GM18868 (cell line): ENCODE measurements around the gene SRRM4.

ENCODE experiments used
- ATAC-seq: cut with Tn5 transposase; IDR thresholded peaks from one replicate; pipeline ENCODE4 v1.9.1; 2021; ENCODE audit warnings: mild to moderate bottlenecking, moderate library complexity; ENCODE audit not compliant: unreplicated experiment

Gene SRRM4

GRCh38 chr12:119157978-119158377 is 176.6 kb downstream of the SRRM4 start:
- ATAC-seq = no peak

- ATAC-seq = no peak
These were observed 177.1 kb downstream of the SRRM4 start for GRCh38 chr12:119158402-119158801.

GRCh38 chr12:119159844-119160243 is 178.5 kb downstream of the SRRM4 start:
- ATAC-seq = no peak

- no peak for ATAC-seq
These were observed 186.6 kb downstream of the SRRM4 start for GRCh38 chr12:119167902-119168301.

GRCh38 chr12:119168721-119169120 is 187.4 kb downstream of the SRRM4 start:
- ATAC-seq = no peak

- ATAC-seq = no peak
These were observed 187.8 kb downstream of the SRRM4 start for GRCh38 chr12:119169150-119169549.

- ATAC-seq = no peak
These were observed 189.9 kb downstream of the SRRM4 start for GRCh38 chr12:119171291-119171690.

GRCh38 chr12:119171691-119172425 is 190.5 kb downstream of the SRRM4 start:
- no peak for ATAC-seq

GRCh38 chr12:119175081-119175480 is 193.7 kb downstream of the SRRM4 start:
- ATAC-seq = no peak

GRCh38 chr12:119176267-119177055 is 195.1 kb downstream of the SRRM4 start:
- ATAC-seq = no peak

GRCh38 chr12:119177056-119177325 is 195.7 kb downstream of the SRRM4 start:
- no peak for ATAC-seq

GRCh38 chr12:119177724-119178380 is 196.5 kb downstream of the SRRM4 start:
- no peak for ATAC-seq

- no peak for ATAC-seq
These were observed 197.4 kb downstream of the SRRM4 start, which contains the start of gene HSPB8 for GRCh38 chr12:119178544-119179334. Gene HSPB8 (plus strand): TSS chr12:119178931. CDS start chr12:119179313, 382 bp downstream.

GRCh38 chr12:119179335-119180021 is 198.1 kb downstream of the SRRM4 start:
- no peak for ATAC-seq

GRCh38 chr12:119180380-119181040 is 199.2 kb downstream of the SRRM4 start:
- no peak for ATAC-seq

- ATAC-seq = no peak
These were observed 199.9 kb downstream of the SRRM4 start for GRCh38 chr12:119181202-119181601.

- no peak for ATAC-seq
These were observed 200.6 kb downstream of the SRRM4 start for GRCh38 chr12:119181944-119182343.

GRCh38 chr12:119182701-119183493 is 201.6 kb downstream of the SRRM4 start:
- no peak for ATAC-seq
